Right lobe of liver (tissue), 6 donors: ENCODE data around the gene BMAL1. TPM values are rescaled to one million over a fixed set of nuclear protein-coding genes. Genes with fewer than 3 reads are reported as not detected.
A peak's percentile ranks its signal among the peaks of the same experiment; 100 is the strongest.

Source experiments
- ATAC-seq, 4 donors: fragments of 200-7000 bp; cut with Tn5 transposase; one replicate each; pipeline ENCODE4 v1.9.1; 2020; ENCODE audit warnings: mild to moderate bottlenecking in 4 of 4, moderate library complexity in 4 of 4
- DNase-seq, 3 donors: peaks; one replicate each; pipeline ENCODE4 v3.0.0-alpha.2; 2020
- H3K27ac ChIP-seq, 3 donors: fragments of 200-600 bp; one replicate each; pipeline ENCODE4 v1.8.0; 2022
- H3K27me3 ChIP-seq, 2 donors: fragments of 200-600 bp; one replicate each; pipeline ENCODE4 v1.8.0; 2022
- H3K36me3 ChIP-seq, 4 donors: fragments of 200-600 bp; sonication (generic) in 1 of 4; one replicate each; pipeline versions ENCODE4 v1.5.1 to v1.8.0; 2017 to 2022; ENCODE audit warnings: control low read depth in 1 of 4
- H3K4me1 ChIP-seq, 4 donors: fragments of 200-600 bp; sonication (generic) in 1 of 4; one replicate each; pipeline versions ENCODE4 v1.5.1 to v1.8.0; 2017 to 2022; ENCODE audit warnings: control low read depth in 1 of 4
- H3K4me3 ChIP-seq, 3 donors: fragments of 200-600 bp; one replicate each; pipeline ENCODE4 v1.8.0; 2022
- H3K9me3 ChIP-seq, 4 donors: fragments of 200-600 bp; sonication (generic) in 1 of 4; one replicate each; pipeline versions ENCODE4 v1.5.1 to v1.8.0; 2017 to 2022; ENCODE audit warnings: control low read depth in 1 of 4
- POLR2A ChIP-seq: fragments of 450-650 bp; IDR thresholded peaks from one replicate; pipeline ENCODE4 v1.6.1; 2017; ENCODE audit warnings: antibody characterized with exemption, mild to moderate bottlenecking
- WGBS: methylation state at CpG from one replicate; pipeline ENCODE4 v1.1.6; 2018; ENCODE audit warnings: low coverage, low lambda C conversion rate; ENCODE audit not compliant: insufficient coverage; ENCODE audit errors: missing lambda C conversion rate; 5-methylcytosine and 5-hydroxymethylcytosine counted together
- intact Hi-C, 2 donors: fragments of 100-400 bp; cut with DNase I; formaldehyde crosslinking; loops; one replicate each; pipeline versions ENCODE4 v1.11.2 to v1.14.1; 2022
- total RNA-seq, 6 experiments: library from RNA; depleted of rRNA in 2 of 6; stranded (reverse); fragments of >200 nt in 2 of 6; fragmentation: NEBNext Ultra II Directional in 3 of 6; extraction: Animal tissue kit (Norgen Biotek cat#: 25700) in 3 of 6; gene quantifications; one replicate each; pipeline versions ENCODE4 v1.1.0 to v1.2.4, GENCODE V29; 2016 to 2023
- TF ChIP-seq, protein P1 (sequence below), 4 donors: fragments of 200-600 bp in 3 of 4; fragments of 450-650 bp in 1 of 4; IDR thresholded peaks; one replicate each; pipeline versions ENCODE4 v1.5.1 to v1.8.0; 2016 to 2022; ENCODE audit warnings: antibody characterized with exemption in 4 of 4, mild to moderate bottlenecking in 2 of 4
- donor health status: DM: no; HTN: yes; CAD: no.
- donor health status: DM: no; HTN: no; CAD: no.
- donor health status: DM: no; HTN: no; CAD: no.
- donor health status: DM: no; HTN: yes; CAD: no.
- donor health status: DM: no; HTN: yes; CAD: no.

The BMAL1 gene
- total RNA-seq, 6 experiments from 2014 or later, result 9.9 to 38.0 (median 12.9) TPM

DNA sequence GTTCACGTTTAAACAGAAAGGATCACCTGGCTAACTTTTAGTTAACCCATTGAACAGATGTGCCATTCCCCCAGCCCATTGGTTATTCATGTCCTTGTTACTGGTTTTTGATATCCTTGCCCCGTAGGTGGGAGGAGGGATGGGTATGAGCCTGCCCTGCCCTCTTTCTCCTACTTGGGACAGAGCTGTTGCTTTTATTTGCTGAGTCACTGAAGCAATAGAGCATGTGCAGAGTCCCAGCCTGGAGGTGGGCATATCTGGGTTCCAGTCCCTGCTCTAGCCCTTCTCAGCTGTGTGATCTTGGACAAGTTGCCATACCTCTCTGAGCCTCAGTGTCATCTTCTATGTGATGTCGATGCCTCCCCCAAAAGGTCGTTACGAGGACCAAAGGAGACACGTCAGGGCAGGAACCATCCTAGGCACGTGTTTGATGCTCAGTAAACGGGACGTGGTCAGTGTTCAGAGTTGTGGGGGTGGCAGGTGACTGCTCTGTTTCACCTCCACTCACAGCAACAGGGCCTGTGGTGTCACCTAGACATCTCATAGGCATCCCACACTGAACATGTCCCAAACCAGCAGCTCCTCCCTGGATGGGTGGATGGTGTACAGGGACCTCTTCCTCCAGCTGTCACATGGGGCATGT, 61.0 kb downstream of the BMAL1 start:
- Histone ChIP-seq H3K36me3 (no peaks in the 10 kb centered on the region), H3K27ac (peak overlapping the region in 1 of 3 donors; percentile 43), H3K27me3 (no peaks in the 10 kb centered on the region), H3K4me1 (peaks cover 0 to 82% (median 35%) of the 10 kb centered on the region in 4 donors), H3K9me3 (no peaks in the 10 kb centered on the region), H3K4me3 (peak overlapping the region in 1 of 3 donors; percentile 41)
- 4% methylated on average over 2 of the region's 9 CpGs for WGBS
- ATAC-seq (peak; percentile 4 to 15 (median 11)), DNase-seq (no peak)
- intact Hi-C loops, result loop anchor here in 1 of 2 donors (10.0 kb wide), 1 partner anchor 54 kb away; no protein-coding TSS in a partner anchor
- no peak for TF ChIP-seq POLR2A
- TF ChIP-seq, protein P1, sequence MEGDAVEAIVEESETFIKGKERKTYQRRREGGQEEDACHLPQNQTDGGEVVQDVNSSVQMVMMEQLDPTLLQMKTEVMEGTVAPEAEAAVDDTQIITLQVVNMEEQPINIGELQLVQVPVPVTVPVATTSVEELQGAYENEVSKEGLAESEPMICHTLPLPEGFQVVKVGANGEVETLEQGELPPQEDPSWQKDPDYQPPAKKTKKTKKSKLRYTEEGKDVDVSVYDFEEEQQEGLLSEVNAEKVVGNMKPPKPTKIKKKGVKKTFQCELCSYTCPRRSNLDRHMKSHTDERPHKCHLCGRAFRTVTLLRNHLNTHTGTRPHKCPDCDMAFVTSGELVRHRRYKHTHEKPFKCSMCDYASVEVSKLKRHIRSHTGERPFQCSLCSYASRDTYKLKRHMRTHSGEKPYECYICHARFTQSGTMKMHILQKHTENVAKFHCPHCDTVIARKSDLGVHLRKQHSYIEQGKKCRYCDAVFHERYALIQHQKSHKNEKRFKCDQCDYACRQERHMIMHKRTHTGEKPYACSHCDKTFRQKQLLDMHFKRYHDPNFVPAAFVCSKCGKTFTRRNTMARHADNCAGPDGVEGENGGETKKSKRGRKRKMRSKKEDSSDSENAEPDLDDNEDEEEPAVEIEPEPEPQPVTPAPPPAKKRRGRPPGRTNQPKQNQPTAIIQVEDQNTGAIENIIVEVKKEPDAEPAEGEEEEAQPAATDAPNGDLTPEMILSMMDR (IDR thresholded peaks at IDR 0.05), result no peak

DNA sequence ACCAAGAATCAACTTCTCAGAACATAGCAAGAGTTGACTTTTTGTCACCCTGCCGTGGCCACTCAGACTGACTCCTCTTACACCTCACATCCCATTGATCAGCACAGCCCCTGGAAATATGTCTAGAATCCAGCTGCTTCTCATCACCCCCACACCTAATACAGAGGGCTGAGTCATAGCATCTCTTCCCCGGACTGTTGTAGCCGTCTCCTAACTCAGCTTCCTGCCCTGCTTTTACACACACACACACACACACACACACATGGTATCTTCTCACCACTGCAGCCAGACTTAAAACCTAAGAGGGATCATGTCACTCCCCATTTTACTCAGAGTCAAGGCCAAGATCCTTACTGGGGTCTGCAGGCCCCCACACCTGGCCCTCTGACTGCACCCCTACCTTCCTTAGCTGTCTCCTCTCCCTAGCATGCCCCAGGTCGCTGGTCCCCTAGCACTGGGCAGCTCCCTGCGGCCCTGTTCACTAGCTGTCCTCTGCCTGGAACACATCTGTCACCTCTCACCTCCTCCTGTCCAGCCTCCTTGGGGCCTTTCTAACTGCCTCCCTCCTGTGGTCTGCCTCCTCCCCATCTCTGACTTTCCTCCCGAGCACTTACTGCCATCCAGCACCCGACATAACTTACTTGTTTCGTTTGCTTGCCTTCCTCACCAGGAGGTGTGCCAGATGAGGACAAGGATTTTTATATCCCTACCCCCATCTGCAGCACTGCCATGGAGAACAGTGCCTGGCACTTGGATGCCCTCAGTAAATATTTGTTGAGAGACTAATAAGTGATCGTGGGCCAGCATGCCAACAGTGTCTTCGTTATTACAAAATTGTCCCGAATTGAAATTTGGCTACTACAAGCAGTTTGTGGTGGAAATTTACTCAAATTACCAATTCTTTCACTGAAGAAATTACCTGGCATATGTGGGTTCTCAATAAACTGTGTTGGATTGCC, 61.9 kb downstream of the BMAL1 start:
- WGBS, result 32% methylated on average over 11 of the region's 11 CpGs
- no peaks in the 10 kb centered on the region for H3K27me3 ChIP-seq
- intact Hi-C loops, result loop anchor here (5.0 to 10.0 kb wide), 3 partner anchors 55 to 132 kb away; no protein-coding TSS in a partner anchor
- DNase-seq, result peak in 1 of 3 donors; percentile 84
- peaks cover 0 to 73% (median 31%) of the 10 kb centered on the region in 4 donors for H3K4me1 ChIP-seq
- H3K9me3 ChIP-seq, result no peaks in the 10 kb centered on the region
- ATAC-seq, result peak; percentile 63 to 82 (median 74)
- peak overlapping the region in 1 of 3 donors; percentile 41 for H3K4me3 ChIP-seq
- TF ChIP-seq POLR2A, result no peak
- TF ChIP-seq, protein P1 (IDR thresholded peaks at IDR 0.05), result no peak
- peak overlapping the region in 1 of 3 donors; percentile 21 for H3K27ac ChIP-seq
- H3K36me3 ChIP-seq, result no peaks in the 10 kb centered on the region

DNA sequence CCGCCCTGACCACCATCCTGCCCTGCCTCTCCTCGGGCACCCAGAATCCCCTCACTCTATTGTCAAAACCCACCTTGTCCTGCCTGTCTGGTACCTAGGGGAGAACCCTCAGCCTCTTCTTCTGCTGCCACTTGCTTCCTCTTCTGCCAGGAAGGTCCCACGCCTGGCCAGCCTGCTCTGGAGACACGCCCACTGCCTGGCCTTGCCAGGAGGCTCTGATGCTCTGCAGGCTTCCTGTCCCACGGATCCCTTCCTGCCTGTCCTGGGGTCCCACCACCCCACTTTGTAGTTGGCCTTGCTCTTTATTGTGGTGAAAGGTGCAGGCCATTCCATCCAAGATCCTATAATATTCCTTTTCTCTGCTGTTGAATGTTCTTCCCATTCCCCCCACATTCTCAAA, 63.4 kb downstream of the BMAL1 start:
- Histone ChIP-seq H3K36me3 (no peaks in the 10 kb centered on the region), H3K4me1 (peaks cover 0 to 58% (median 27%) of the 10 kb centered on the region in 4 donors), H3K4me3 (no peak overlapping the region), H3K9me3 (no peaks in the 10 kb centered on the region), H3K27me3 (no peaks in the 10 kb centered on the region), H3K27ac (no peak overlapping the region)
- TF ChIP-seq, protein P1 (IDR thresholded peaks at IDR 0.05), result no peak
- TF ChIP-seq POLR2A, result no peak
- no peak for ATAC-seq
- intact Hi-C loops, result loop anchor here (5.0 kb wide), 2 partner anchors 129 to 134 kb away; no protein-coding TSS in a partner anchor
- DNase-seq, result no peak
- WGBS, result 33% methylated on average over 1 of the region's 5 CpGs

DNA sequence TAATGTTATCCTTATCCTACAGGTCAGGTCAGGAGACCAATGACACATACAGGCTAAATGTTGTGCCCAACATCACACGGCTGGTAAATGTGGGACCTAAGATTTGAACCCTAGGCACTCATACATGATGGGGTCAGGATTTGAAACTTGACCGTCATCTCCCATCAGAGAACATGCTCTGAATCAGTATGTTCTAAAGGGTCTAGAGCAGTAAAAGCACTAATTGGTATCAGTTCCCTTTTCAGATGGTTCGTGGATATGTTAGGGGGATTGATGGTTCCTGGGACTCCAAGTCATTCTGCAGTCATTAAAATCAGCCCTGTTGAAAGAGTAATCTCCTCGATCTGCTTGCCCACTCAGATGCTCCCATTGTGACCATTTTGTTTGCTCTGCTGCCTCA, 65.5 kb downstream of the BMAL1 start:
- Histone ChIP-seq H3K4me3 (no peak overlapping the region), H3K36me3 (no peaks in the 10 kb centered on the region), H3K9me3 (no peaks in the 10 kb centered on the region), H3K4me1 (peaks cover 0 to 40% (median 20%) of the 10 kb centered on the region in 4 donors), H3K27me3 (no peaks in the 10 kb centered on the region), H3K27ac (no peak overlapping the region)
- TF ChIP-seq POLR2A, result no peak
- TF ChIP-seq, protein P1 (IDR thresholded peaks at IDR 0.05), result no peak
- ATAC-seq (no peak), DNase-seq (no peak)
- 79% methylated on average over 3 of the region's 4 CpGs for WGBS
- intact Hi-C loops, result loop anchor here (5.0 kb wide), 2 partner anchors 131 to 136 kb away; no protein-coding TSS in a partner anchor
